ENCODE measurements around the gene PLCB4. TPM values are rescaled to one million over a fixed set of nuclear protein-coding genes. Genes with fewer than 3 reads are reported as not detected.

PLCB4 gene
- polyA plus RNA-seq, 1 of the 3 experiments (the other 2 are of a cell fraction), result 5.5 TPM

DNA sequence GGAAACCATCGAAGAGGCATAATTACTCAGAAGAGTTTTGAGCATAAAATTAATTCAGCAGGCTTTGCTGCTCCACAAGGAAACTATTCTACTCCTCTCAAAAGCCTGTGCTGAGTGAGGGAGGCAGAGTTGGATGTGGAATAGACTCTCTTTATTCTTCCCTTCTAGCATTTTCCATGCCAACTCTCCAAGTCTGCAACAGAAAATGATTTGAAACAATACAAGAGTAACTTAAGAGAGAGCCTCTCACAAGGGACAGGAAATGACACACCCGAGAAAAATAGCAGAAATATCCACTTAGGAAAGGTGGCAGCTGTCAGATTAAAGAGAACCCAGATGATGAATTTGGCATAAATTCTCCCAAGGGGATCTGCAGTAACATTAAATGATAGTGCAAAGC lies 419.2 kb downstream of the PLCB4 start:
- no peak overlapping the region; the same call in 1 of the 2 replicates for H3K4me2 ChIP-seq
- CTCF ChIA-PET, result interaction anchor here (1.1 kb wide), 2 partner anchors 13 to 20 kb away, joined by 3 to 8 read pairs; no protein-coding TSS in a partner anchor
- no peak overlapping the region for H3K4me3 ChIP-seq (ENCODE audit: low read depth in 2 of 2, low read length in 1 of 2)
- peaks cover 3 to 25% of the 10 kb centered on the region in 2 experiments for H3K4me1 ChIP-seq (ENCODE audit: control insufficient read depth in 1 of 2, insufficient read depth in 2 of 2, low read depth in 1 of 2, low read length in 1 of 2)
- H2AFZ ChIP-seq (ENCODE audit: low read depth), result no peak overlapping the region
- peaks cover 19% of the 10 kb centered on the region for H3F3A ChIP-seq (replicated peaks; ENCODE audit: insufficient read depth)
- no peaks in the 10 kb centered on the region for H3K79me2 ChIP-seq (ENCODE audit: insufficient read depth)
- H3K9me3 ChIP-seq, result no peaks in the 10 kb centered on the region
- no peak for TF ChIP-seq SIN3A (IDR thresholded peaks at IDR 0.05; ENCODE audit: borderline replicate concordance, low read depth, low read length)
- no peak for TF ChIP-seq RFX5 (IDR thresholded peaks at IDR 0.05; ENCODE audit: low read length)
- TF ChIP-seq TCF12 (IDR thresholded peaks at IDR 0.05), result peak; percentile 38; the same call in 1 of the 2 replicates
- TF ChIP-seq, protein P1, sequence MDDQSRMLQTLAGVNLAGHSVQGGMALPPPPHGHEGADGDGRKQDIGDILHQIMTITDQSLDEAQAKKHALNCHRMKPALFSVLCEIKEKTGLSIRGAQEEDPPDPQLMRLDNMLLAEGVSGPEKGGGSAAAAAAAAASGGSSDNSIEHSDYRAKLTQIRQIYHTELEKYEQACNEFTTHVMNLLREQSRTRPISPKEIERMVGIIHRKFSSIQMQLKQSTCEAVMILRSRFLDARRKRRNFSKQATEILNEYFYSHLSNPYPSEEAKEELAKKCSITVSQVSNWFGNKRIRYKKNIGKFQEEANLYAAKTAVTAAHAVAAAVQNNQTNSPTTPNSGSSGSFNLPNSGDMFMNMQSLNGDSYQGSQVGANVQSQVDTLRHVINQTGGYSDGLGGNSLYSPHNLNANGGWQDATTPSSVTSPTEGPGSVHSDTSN (IDR thresholded peaks at IDR 0.05), result peak; percentile 79
- peak; percentile 23; the same call in 1 of the 2 replicates for TF ChIP-seq FOSL2 (IDR thresholded peaks at IDR 0.05; ENCODE audit: borderline replicate concordance, low read depth)
- TF ChIP-seq POLR2AphosphoS5 (IDR thresholded peaks at IDR 0.05; ENCODE audit: low read depth, low read length), result no peak
- peak; percentile 35; the same call in 1 of the 2 replicates for TF ChIP-seq JUND (IDR thresholded peaks at IDR 0.05)
- no peaks in the 10 kb centered on the region for H3K9me2 ChIP-seq
- H3K36me3 ChIP-seq (replicated peaks in 1 of 2; ENCODE audit: control insufficient read depth in 1 of 2, insufficient read depth in 2 of 2, low read length in 1 of 2), result no peaks in the 10 kb centered on the region
- WGBS (ENCODE audit: low lambda C conversion rate), result 61% methylated on average over 2 of the region's 2 CpGs
- no peak for DNase-seq
- no peak overlapping the region for H3K9ac ChIP-seq
- no peaks in the 10 kb centered on the region for H4K20me1 ChIP-seq (ENCODE audit: insufficient read depth)
- POLR2A ChIA-PET, result no interaction called here
- H3K27ac ChIP-seq (ENCODE audit: low read depth in 2 of 2, low read length in 1 of 2), result peak overlapping the region; percentile 49 to 55; a peak in 3 of 4 replicates
- no peaks in the 10 kb centered on the region for H3K27me3 ChIP-seq (ENCODE audit: insufficient read depth)

DNA sequence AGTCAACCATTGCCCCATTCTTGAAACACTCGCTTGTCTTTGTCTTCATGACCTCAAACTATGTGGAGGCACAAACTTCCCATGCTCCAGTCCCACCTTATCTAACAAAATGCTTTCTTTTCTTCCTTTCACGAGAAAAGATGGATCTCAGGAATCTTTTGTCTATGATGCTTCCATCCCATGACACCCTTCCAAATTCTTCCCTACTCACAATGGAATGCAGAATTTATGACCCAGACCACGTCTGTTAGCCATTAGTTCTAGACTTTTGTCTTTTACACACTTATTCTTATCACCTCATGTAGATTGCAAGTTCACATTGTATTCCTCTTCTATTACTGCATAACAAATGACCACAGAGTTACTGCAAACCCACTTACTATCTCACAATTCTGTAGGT lies 421.3 kb downstream of the PLCB4 start:
- no peaks in the 10 kb centered on the region for H3K27me3 ChIP-seq (ENCODE audit: insufficient read depth)
- peaks cover 3 to 28% of the 10 kb centered on the region in 2 experiments for H3K4me1 ChIP-seq (ENCODE audit: control insufficient read depth in 1 of 2, insufficient read depth in 2 of 2, low read depth in 1 of 2, low read length in 1 of 2)
- H3K9me2 ChIP-seq, result no peaks in the 10 kb centered on the region
- H3K36me3 ChIP-seq (replicated peaks in 1 of 2; ENCODE audit: control insufficient read depth in 1 of 2, insufficient read depth in 2 of 2, low read length in 1 of 2), result no peaks in the 10 kb centered on the region
- ChIA-PET CTCF (interaction anchor here (2.0 kb wide), 1 partner anchor 119 kb away, joined by 4 read pairs; no protein-coding TSS in a partner anchor), POLR2A (no interaction called here)
- 82% methylated on average over 3 of the region's 3 CpGs for WGBS (ENCODE audit: low lambda C conversion rate)
- H3F3A ChIP-seq (replicated peaks; ENCODE audit: insufficient read depth), result peaks cover 11% of the 10 kb centered on the region
- H3K4me3 ChIP-seq (ENCODE audit: low read depth in 2 of 2, low read length in 1 of 2), result no peak overlapping the region
- H3K9ac ChIP-seq, result no peak overlapping the region
- H3K79me2 ChIP-seq (ENCODE audit: insufficient read depth), result no peaks in the 10 kb centered on the region
- H4K20me1 ChIP-seq (ENCODE audit: insufficient read depth), result no peaks in the 10 kb centered on the region
- no peaks in the 10 kb centered on the region for H3K9me3 ChIP-seq
- no peak for DNase-seq
- TF ChIP-seq RXRA (IDR thresholded peaks at IDR 0.05; ENCODE audit: borderline replicate concordance, low read depth) (no peak), TCF12 (IDR thresholded peaks at IDR 0.05) (peak; percentile 43; the same call in 1 of the 2 replicates)
- TF ChIP-seq, protein P1 (IDR thresholded peaks at IDR 0.05), result peak; percentile 24; the same call in 1 of the 2 replicates
- no peak overlapping the region for H3K4me2 ChIP-seq
- no peak overlapping the region for H2AFZ ChIP-seq (ENCODE audit: low read depth)
- H3K27ac ChIP-seq (ENCODE audit: low read depth in 2 of 2, low read length in 1 of 2), result peak overlapping the region; percentile 9 to 53; a peak in 3 of 4 replicates

DNA sequence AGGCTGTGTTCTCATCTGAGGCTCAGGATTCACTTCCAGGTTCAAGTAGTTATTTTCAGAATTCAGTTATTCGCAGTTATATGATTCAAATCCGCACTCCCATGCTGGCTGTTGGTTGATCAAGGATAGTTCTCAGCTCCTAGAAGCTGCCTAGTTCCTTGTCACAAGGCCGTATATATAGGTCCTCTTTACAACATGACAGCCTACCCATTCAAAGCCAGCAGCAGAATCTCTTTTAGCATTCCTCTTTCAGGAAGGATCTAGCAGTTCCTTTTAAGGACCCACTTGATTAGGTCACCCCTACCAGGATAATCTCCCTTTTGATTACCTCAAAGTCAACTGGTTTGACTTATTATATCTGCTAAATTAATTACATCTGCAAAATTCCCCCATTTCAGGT lies 421.7 kb downstream of the PLCB4 start:
- Histone ChIP-seq H3K9me2 (no peaks in the 10 kb centered on the region), H2AFZ (ENCODE audit: low read depth) (no peak overlapping the region), H3K27ac (ENCODE audit: low read depth in 2 of 2, low read length in 1 of 2) (peak overlapping the region; percentile 6 to 30; a peak in 2 of 4 replicates), H3F3A (replicated peaks; ENCODE audit: insufficient read depth) (peaks cover 11% of the 10 kb centered on the region), H3K36me3 (replicated peaks in 1 of 2; ENCODE audit: control insufficient read depth in 1 of 2, insufficient read depth in 2 of 2, low read length in 1 of 2) (no peaks in the 10 kb centered on the region), H3K4me1 (ENCODE audit: control insufficient read depth in 1 of 2, insufficient read depth in 2 of 2, low read depth in 1 of 2, low read length in 1 of 2) (peaks cover 3 to 28% of the 10 kb centered on the region in 2 experiments), H4K20me1 (ENCODE audit: insufficient read depth) (no peaks in the 10 kb centered on the region), H3K79me2 (ENCODE audit: insufficient read depth) (no peaks in the 10 kb centered on the region), H3K4me3 (ENCODE audit: low read depth in 2 of 2, low read length in 1 of 2) (no peak overlapping the region), H3K4me2 (no peak overlapping the region), H3K9me3 (no peaks in the 10 kb centered on the region), H3K9ac (no peak overlapping the region), H3K27me3 (ENCODE audit: insufficient read depth) (no peaks in the 10 kb centered on the region)
- ChIA-PET CTCF (interaction anchor here (0.7 to 2.0 kb wide), 2 partner anchors 83 to 119 kb away, joined by 4 read pairs; no protein-coding TSS in a partner anchor), POLR2A (no interaction called here)
- 95% methylated on average over 3 of the region's 3 CpGs for WGBS (ENCODE audit: low lambda C conversion rate)
- TF ChIP-seq ELF1 (IDR thresholded peaks at IDR 0.05) (no peak), GATA2 (CRISPR knock-in tag; IDR thresholded peaks at IDR 0.05) (no peak), MEF2A (IDR thresholded peaks at IDR 0.05; ENCODE audit: borderline replicate concordance, low read depth) (no peak), MXI1 (IDR thresholded peaks at IDR 0.05; ENCODE audit: low read depth, low read length) (no peak), SMC3 (IDR thresholded peaks at IDR 0.05; ENCODE audit: low read depth, low read length) (no peak), EZH2phosphoT487 (IDR thresholded peaks at IDR 0.05; ENCODE audit: borderline replicate concordance, low read depth) (no peak), GABPA (IDR thresholded peaks at IDR 0.05; ENCODE audit: low read depth) (no peak), RAD21 (IDR thresholded peaks at IDR 0.05; ENCODE audit: low read length) (no peak), TEAD4 (IDR thresholded peaks at IDR 0.05; ENCODE audit: borderline replicate concordance, insufficient read depth) (no peak), FOXJ3 (CRISPR knock-in tag; IDR thresholded peaks at IDR 0.05) (no peak), FOSL2 (IDR thresholded peaks at IDR 0.05; ENCODE audit: borderline replicate concordance, low read depth) (no peak), YY1 (IDR thresholded peaks at IDR 0.05; ENCODE audit: low read depth) (no peak), JUND (IDR thresholded peaks at IDR 0.05) (no peak)
- TF ChIP-seq, protein P2, sequence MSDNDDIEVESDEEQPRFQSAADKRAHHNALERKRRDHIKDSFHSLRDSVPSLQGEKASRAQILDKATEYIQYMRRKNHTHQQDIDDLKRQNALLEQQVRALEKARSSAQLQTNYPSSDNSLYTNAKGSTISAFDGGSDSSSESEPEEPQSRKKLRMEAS (IDR thresholded peaks at IDR 0.05; ENCODE audit: low read depth), result no peak
- TF ChIP-seq, protein P3, sequence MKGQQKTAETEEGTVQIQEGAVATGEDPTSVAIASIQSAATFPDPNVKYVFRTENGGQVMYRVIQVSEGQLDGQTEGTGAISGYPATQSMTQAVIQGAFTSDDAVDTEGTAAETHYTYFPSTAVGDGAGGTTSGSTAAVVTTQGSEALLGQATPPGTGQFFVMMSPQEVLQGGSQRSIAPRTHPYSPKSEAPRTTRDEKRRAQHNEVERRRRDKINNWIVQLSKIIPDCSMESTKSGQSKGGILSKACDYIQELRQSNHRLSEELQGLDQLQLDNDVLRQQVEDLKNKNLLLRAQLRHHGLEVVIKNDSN (IDR thresholded peaks at IDR 0.05; ENCODE audit: borderline replicate concordance, low read depth), result no peak
- DNase-seq, result no peak

Measured in SK-N-SH (cell line).